Measurements from ENCODE around the gene THRA.

Gene THRA

GRCh38 chr17:40025991-40026815, 36.6 kb upstream of the THRA start:
- H3K27ac ChIP-seq: peak overlapping the region in 8 of 21 experiments; percentile 1 to 57 (median 32)
- H3K4me3 ChIP-seq: no peak overlapping the region

- no peak overlapping the region for H3K4me3 ChIP-seq
- peak overlapping the region in 8 of 21 experiments; percentile 1 to 57 (median 20) for H3K27ac ChIP-seq
These were observed 35.8 kb upstream of the THRA start for GRCh38 chr17:40026816-40027613.

GRCh38 chr17:40027614-40028012, 35.2 kb upstream of the THRA start:
- Histone ChIP-seq H3K4me3 (no peak overlapping the region), H3K27ac (peak overlapping the region in 1 of 21 experiments; percentile 1)

GRCh38 chr17:40028595-40028994, 34.2 kb upstream of the THRA start:
- H3K4me3 ChIP-seq: no peak overlapping the region
- no peak overlapping the region for H3K27ac ChIP-seq

GRCh38 chr17:40031706-40032105, 31.1 kb upstream of the THRA start:
- H3K4me3 ChIP-seq: no peak overlapping the region
- H3K27ac ChIP-seq: no peak overlapping the region

- Histone ChIP-seq H3K27ac (no peak overlapping the region), H3K4me3 (no peak overlapping the region)
These were observed 30.1 kb upstream of the THRA start for GRCh38 chr17:40032322-40033320.

GRCh38 chr17:40033339-40033738, 29.4 kb upstream of the THRA start:
- Histone ChIP-seq H3K4me3 (no peak overlapping the region), H3K27ac (no peak overlapping the region)

GRCh38 chr17:40034426-40035161, 28.2 kb upstream of the THRA start:
- Histone ChIP-seq H3K4me3 (no peak overlapping the region), H3K27ac (no peak overlapping the region)

GRCh38 chr17:40035162-40035559, 27.6 kb upstream of the THRA start:
- Histone ChIP-seq H3K27ac (no peak overlapping the region), H3K4me3 (no peak overlapping the region)

- Histone ChIP-seq H3K27ac (peak overlapping the region in 5 of 21 experiments; percentile 12 to 62 (median 29)), H3K4me3 (no peak overlapping the region)
These were observed 23.8 kb upstream of the THRA start for GRCh38 chr17:40038882-40039513.

- Histone ChIP-seq H3K27ac (no peak overlapping the region), H3K4me3 (no peak overlapping the region)
These were observed 21.6 kb upstream of the THRA start for GRCh38 chr17:40041196-40041595.

- Histone ChIP-seq H3K4me3 (no peak overlapping the region), H3K27ac (no peak overlapping the region)
These were observed 6.3 kb upstream of the THRA start for GRCh38 chr17:40056379-40057015.

- peak overlapping the region in 14 of 21 experiments; percentile 11 to 74 (median 40) for H3K27ac ChIP-seq
- H3K4me3 ChIP-seq: no peak overlapping the region
These were observed 4.5 kb upstream of the THRA start for GRCh38 chr17:40058186-40058784.

- no peak overlapping the region for H3K4me3 ChIP-seq
These were observed 3.9 kb upstream of the THRA start for GRCh38 chr17:40058865-40059264.

GRCh38 chr17:40059729-40060475, 2.9 kb upstream of the THRA start:
- no peak overlapping the region for H3K4me3 ChIP-seq
- peak overlapping the region in 1 of 21 experiments; percentile 29 for H3K27ac ChIP-seq

More at GRCh38 chr17:40058865-40059264, 3.9 kb upstream of the THRA start:
- H3K27ac ChIP-seq: peak overlapping the region in 11 of 21 experiments; percentile 11 to 74 (median 51)

- H3K4me3 ChIP-seq: no peak overlapping the region
- H3K27ac ChIP-seq: peak overlapping the region in 1 of 21 experiments; percentile 72
These were observed 1.7 kb upstream of the THRA start for GRCh38 chr17:40060887-40061608.
